Dermis microvascular lymphatic vessel endothelial cell (primary cell): ENCODE data around the gene LRRC61. TPM values are rescaled to one million over a fixed set of nuclear protein-coding genes. Genes with fewer than 3 reads are reported as not detected.

Experiments
- DNase-seq, 2 donors: peaks; one replicate each; pipeline versions ENCODE4 v3.0.0 to v3.0.0-alpha.2; 2010; ENCODE audit warnings: low read depth in 2 of 2
- total RNA-seq: library from RNA; depleted of rRNA; stranded (reverse); fragments of >200 nt; gene quantifications from 2 replicates; pipeline ENCODE4 v1.2.1, GENCODE V29; 2014

Gene LRRC61
- total RNA-seq, 1 donor from 2014 or later = 3.7 TPM

DNA sequence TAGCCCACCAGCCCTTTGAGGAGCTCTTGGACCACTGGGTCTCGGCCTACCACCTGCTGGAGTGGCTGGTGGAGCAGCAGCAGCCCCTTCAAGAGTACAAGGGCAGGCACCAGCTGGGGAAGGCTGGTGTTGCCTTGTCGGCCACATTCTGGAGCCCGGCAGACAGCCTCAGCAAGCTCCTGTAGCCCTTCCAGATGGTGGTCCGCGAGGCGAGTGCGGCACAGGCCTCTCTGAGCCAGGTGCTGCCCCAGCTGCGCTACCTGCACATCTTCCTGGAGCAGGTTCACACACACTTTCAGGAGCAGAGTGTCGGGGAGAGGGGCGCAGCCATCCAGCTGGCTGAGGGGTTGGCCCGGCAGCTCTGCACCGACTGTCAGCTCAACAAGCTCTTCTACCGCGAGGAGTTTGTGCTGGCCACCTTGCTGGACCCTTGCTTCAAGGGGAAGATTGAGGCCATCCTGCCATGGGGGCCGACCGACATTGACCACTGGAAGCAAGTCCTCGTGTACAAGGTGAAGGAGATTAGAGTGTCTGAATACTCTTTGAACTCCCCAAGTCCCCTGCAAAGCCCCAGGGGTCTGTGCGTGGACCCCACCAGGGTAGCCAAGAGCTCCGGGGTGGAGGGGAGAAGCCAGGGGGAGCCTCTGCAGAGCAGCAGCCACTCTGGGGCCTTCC is 7.2 kb downstream of the LRRC61 start:
- DNase-seq = no peak

DNA sequence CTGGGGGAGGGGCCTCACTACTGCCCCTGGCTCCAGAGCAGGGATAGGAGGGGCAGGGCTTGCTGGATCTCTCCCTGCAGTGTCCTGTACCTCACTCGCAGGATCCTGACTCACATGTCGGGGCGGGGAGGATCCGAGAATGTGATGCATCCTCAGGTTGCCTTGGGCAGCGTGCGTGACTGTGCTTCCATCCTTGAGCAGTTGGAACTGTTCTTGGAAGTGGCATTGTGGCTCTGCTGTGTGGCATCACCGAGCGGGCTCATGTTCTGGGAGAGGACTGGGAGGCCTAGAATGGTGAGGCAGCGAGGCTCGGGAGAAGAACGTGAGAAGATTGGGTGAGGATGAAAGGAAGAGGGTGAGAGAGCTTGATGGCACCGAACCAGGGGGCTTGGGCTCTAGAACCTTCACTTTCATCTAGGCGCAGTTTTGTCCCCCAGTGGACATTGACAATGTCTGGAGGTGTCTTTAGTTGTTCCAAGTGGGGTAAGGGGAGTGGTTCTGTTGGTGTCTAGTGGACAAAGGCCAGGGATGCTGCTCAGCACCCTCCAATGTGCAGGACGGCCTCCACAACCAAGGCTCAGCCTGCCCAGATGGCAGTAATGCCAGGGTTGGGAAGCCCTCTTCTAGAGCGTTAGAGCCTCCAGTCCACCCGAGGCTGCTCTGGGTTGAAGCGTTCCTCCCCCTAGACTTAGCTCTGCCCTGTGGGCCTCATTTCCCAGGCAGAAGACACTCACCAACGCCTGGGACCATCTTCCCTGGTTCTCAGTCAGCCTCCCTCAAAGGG is 9.9 kb downstream of the LRRC61 start:
- no peak for DNase-seq

DNA sequence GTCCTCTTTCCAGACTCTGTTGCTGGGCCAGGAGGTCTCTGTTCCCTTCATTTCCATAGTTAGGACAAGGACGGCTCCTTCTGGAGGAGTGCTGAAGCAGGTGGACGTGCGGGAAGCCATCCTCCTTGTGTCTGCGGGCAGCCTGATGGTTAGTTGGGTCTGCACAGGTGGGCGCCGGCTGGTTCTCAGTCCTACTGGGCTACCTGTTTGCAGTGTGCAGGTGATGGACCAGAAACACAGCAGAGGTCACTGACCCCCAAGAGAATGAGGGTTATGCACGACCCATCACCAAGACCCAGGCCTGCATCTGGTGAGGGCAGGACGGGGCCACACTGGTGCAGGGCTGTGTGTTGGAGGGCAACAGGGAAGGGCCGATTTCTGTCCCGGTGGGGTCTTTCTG is 10.5 kb downstream of the LRRC61 start:
- DNase-seq = no peak

DNA sequence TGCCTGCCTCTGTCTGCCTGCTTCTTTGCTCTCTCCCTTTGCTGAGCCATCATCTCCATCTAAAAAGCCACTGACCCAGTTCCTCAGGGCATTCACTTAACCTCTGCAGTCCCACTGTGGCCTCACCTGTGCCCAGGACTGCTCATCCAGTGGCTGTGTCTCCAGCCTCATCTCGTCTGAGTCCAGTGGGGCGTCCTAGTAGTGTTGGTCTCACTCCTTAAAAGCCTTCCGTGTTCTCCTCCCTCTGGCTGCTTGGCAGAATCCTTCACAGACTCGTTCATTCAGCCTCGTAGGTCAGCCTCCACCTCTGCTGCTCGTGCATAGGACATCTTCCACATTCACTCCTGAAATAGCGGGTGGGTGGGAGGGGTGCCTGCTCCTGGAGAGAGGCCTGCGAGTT is 11.0 kb downstream of the LRRC61 start:
- DNase-seq = no peak

DNA sequence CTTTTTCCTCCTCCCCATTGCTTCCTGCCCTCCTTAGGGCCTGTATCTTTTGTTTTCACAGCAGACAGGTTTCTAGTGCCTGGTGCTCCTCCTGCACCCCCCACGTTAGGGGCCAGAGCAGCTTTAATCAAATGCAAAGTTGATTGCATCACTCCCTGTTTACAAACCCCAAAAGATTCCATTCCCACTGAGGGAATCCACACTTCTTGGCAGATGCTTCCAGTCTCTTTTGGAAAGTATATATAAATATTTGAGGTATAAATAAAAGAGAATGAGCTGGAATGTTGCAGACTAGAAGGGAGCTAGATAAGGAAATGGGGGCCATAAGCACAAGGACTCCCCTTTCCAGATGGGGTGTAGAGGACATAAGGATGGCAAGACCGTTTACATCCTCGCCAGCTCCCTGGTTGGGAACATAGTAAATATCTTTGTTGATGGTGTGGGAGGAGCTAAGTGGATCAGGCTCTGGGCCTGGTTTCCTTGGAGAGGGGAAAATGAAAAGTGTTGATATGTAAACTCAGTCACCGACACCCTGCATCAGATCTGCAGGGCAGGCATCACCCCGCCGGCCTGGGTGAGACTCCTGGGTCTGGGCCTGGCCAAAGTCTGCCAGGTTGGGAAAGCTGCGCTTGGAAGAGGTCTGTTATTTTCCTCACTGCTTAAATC is 12.1 kb downstream of the LRRC61 start:
- DNase-seq = no peak

DNA sequence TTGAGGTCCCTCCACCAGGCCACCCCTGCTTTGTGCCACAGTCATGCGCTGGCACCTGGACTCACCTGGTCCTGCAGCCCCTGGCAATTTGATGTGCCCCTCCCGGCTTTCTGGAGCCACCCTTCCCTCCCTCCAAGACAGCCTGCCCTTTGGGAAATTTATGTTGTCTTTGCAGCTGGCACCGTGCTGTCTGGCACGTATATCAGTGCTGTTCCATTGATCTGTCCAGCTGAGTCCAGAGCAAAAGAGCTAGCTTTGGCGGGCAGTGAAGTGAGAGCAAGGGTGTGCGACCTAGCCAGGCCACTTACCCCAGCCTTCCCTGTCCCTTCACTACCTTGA is 12.6 kb downstream of the LRRC61 start:
- DNase-seq = no peak

DNA sequence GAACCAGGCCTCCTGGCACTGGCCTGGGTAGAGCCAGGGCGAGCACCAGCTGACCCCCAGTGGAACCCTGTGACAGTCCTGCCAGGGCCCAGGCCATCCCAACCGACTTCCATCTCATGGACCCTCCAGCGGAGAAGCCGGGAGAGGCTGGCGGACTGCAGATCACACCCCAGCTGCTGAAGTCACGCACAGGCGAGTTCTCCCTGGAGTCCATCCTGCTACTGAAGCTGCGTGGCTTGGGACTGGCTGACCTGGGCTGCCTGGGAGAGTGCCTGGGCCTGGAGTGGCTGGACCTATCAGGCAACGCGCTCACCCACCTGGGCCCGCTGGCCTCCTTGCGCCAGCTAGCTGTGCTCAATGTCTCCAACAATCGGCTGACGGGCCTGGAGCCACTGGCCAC is 13.6 kb downstream of the LRRC61 start:
- DNase-seq = no peak

DNA sequence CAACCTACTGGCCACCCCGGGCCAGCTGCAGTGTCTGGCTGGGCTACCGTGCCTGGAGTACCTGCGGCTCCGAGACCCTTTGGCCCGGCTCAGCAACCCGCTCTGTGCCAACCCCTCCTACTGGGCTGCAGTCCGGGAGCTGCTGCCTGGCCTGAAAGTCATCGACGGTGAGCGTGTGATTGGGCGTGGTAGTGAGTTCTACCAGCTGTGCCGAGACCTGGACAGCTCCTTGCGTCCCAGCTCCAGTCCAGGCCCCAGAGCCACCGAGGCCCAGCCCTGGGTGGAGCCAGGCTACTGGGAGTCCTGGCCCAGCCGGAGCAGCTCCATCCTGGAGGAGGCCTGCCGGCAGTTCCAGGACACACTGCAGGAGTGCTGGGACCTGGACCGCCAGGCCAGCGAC is 14.0 kb downstream of the LRRC61 start:
- DNase-seq = no peak

DNA sequence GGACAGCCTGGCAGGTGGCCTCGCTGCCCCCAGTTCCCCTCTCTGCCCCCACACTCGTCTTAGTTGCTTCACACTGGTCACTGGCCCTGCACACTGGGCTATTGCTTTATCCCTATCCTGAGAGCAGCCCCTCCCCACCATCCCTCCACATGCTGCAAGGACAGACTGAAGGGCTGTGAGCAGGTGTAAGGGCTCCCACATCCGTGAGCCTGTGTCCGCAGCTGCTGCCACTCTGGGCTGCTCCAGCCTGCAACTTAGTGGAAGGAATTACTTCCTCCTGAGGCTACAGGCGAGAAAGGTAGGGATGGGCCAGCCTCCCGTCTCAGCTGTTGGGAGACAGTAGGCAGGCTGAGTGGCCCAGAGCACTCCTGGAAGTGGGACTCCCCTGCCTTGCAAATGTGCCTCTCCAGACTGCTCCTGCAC is 14.5 kb downstream of the LRRC61 start:
- DNase-seq = no peak

DNA sequence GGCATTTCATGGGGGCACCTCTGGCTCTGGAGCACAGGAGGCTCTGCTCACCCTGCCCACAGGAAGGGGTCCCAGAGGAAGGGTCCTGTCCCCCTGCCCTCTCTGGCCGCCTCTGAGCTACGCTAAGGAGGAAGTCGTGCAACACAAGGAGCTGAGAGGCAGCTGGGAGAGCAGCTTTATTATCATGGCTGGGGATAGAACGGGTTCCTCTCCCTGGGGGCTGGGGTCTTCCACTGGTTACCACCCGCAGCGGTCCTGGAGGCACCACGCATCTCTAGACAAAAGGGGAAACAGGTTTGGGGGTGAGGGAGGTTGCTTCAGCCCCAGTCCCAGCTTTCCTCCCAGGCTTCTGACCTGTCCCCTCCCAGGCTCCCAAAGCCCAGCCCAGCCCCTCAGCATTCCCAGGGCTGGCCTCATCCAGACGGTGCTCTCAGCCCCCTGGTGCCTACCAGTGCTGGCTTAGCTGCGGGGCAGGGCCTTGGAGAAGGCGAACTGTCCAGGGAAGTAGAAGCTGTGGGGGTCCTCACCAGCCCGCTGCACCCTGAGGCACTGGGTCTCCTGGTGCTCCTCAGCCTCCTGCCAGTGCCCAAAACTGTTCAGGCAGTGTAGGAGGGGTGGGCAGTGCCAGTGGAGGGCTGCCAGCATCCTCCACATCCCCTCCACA is 15.1 kb downstream of the LRRC61 start:
- no peak for DNase-seq

DNA sequence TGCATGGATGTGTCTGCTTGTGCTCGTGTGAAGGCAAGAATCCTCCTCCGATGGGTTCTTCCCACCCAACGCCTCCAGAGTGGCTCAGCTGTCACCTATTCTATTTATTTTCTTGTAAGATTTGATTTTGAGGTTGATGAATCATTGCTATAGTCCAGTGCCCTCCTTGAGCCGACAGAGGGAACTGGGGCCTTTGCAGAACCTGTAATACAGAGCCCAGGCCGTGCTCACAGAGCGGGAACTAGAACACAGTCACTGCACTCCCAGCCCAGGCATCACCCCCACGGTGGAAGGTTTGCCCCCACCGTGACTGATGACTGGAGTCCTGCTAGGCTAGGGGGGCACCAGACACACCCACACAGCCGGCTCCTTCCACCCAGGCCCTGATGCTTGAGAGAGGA is 16.3 kb downstream of the LRRC61 start:
- DNase-seq = no peak

DNA sequence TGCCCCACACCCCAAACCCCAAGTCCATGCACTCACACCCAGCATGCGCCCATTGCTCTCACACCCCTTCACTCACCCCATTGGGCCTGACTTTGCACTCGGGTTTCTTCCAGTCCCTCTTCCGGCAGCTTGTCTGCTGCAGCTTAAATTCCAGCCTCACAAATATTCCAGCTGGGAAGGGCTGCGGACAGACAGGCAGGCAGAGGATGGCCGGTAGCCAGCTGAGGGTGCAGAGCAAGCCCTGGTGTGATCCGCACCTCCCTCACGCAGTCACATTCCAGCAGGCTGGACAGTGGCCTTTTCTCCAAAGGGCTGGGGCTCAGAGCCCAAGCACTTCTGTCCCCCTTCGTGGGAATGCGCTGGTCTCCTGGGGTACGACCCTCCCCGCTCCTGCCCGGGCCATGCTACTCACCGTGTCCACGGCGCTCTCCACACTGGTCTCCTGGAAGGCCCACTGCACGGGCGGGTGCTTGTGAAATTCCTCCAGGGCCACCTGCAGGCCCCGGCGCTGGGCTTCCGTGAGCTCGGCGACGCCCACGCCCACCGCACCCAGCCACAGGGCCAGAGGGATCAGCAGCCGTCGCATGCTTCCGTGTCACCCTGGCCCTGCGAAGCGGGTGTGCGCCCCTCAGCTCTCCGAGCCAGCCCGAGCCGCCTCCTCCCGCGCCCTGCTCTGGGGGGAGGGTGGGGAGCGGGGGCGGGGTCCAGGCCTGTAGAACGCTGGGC is 17.0 kb downstream of the LRRC61 start:
- no peak for DNase-seq

DNA sequence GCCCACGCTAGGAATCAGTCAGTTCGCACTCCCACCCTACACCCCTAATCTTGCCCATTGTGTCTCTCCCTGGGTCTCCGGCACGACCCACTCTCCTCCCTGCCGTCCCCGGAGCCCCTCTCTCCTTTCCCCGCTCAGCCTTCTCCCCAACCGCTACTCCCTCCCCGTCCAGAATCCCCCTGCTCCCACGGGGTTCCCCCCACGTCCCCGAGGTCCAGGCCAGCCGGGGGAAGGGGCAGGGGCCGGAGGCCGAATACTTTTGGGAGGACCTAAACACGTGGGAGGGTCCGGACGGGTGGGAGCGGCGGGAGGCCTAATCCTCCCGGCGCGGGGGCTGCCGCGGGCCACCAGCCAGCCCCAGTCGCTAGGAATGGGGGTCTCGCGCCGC is 17.7 kb downstream of the LRRC61 start:
- no peak for DNase-seq

DNA sequence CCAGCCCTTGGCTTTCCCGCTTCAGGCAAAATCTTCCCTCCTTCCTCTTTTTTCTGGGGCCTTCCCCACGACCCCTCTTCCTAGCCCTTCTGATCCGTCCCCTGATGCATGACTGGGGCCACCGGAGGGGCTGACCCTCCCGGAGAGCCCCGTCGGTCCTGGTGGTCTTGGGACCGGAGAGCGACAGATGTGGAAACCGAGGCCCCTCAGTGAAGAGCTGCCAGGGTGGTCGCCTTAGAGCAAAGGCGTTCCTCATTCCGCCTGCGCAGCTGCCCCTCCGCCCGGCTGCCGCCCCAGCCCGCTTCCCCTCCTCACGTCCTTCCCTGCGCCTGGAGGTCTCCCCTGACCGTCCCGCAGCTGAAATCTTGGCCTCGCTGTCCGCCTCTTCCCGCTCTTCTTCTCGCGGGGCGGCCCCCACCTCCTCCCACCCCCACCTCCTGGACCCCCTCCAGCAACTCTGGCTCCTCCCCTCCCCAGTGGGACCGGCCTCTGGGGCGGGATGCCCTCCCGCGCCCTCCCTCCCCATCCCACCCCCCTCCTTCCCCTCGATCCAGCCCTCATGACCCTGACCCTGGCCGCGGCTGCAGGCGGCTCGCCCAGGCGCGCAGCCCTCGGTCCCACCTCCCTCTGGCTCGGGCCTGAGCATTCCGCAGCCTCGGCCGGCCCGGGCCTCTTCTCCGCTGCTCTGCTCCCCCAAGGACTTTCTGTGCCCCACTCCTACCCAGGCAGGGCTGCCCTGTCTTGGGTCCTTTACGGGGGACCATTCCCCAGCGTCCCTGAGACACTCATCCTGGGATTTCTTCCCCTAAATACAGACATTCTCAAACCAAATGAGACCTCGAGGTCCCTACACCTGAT is 18.3 kb downstream of the LRRC61 start, which contains the start of gene RARRES2:
Gene RARRES2, minus strand, starts transcription at position 367 of the 858 bp plus-strand sequence. CDS start 1,020 bp downstream, outside the sequence.
- DNase-seq = no peak

DNA sequence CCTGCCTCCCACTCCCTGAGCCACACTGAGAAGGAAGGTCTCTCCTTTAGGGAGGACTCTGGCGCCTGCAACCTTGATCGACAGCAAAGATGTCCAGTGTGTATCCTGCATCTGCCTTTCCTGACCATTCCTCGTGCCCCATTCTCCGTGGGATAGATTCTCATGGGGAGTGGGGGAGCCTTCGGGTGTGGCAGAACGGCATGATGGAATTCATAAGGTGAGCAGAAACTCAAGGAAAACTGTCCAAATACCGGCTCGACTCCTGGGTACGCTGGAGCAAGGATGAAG is 18.9 kb downstream of the LRRC61 start:
- DNase-seq = no peak

DNA sequence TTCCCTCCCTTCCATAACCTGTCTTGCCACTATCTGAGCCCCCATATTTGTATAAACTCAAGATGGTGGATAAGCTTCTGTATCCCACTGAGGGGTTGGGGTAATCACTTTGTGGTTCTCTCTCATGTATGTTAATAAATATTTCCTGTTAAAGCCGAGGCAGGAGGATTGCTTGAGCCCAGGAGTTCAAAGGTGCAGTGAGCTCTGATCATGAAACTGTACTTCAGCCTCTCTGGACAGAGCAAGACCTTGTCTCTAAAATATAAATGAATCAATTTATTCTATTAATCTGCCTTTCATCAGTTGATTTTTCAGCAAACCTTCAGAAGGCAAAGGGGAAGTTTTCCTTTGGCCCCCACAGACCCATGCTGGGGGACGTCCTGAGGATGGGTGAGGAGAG is 20.1 kb downstream of the LRRC61 start:
- DNase-seq = no peak

DNA sequence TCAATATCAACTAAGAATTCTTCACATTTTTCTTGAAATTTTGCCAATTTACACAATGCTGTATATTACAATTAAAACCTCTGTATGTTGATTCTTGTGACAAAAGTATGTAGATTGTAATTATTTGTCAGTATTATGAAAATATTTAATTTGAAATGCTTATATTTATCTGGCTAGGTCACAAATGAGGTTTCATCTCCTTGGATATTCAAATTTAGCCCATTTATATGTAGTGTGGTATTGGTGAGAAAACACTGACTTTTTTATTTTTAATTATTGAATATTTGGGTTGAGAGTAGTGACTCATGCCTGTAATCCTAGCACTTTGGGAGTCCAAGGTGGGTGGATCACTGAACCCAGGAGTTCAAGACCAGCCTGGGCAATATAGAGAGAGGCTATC is 21.1 kb downstream of the LRRC61 start:
- no peak for DNase-seq

DNA sequence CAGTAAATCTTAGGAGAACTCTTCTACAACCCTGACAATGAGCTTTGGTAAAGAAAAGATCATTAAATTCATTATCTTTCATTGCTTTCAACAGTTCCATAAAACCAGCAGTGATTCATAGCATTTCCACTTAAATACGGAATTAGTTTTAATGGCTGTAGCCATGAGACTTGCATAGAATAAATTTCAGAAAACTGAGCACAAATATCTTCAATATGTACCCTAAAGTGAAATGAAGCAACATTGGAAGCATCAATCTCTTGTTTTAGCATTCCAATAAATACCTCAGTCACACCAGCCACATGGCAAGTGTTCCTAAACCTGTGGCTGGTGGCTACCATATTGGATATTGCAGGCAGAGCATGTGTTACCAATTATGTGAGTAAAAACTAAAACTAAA is 21.9 kb downstream of the LRRC61 start:
- no peak for DNase-seq

DNA sequence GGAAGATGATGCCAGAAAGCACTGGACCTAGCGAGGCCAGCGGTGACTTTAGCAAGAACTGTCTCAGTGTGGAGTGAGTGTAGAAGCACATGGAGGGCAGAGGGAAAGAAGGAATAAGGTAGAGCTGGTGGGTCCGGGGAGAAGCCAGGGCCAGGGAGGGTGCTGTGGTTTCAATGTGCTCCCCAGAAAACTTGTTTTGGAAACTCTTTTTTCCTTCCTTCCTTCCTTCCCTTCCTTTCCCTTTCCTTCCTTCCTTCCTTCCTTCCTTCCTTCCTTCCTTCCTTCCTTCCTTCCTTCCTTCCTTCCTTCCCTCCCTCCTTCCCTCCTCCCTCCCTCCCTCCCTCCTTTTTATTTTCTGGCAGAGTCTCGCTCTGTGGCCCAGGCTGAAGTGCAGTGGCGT is 23.8 kb downstream of the LRRC61 start:
- DNase-seq = no peak

DNA sequence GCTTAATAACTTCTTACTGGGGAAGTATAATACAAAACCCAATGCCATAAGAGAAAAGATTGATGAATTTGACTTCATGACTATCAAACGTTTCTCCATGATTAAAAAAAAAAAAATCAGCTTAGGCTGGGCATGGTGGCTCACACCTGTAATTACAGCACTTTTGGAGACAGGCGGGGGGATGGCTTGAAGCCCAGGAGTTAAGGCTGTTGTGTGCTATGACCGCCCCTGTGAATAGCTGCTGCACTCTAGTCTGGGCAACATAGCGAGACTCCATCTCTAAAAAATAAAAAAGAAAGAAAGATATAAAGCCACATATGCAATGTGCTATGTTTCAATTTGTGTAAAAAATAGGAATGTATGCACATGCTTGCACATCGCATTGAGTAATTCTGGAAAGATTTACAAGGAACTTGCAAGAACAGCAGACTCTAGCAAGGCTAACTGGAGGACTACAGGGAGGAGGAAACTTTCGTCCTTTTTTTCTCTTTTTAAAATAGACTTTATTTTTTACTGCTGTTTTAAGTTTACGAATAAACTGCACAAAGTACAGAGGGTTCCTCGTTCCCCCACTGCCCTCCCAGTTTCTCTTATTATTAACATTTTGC is 28.5 kb downstream of the LRRC61 start:
- no peak for DNase-seq
